Measurements from ENCODE around the gene GBX1.

- TF ChIP-seq POLR2A (IDR thresholded peaks at IDR 0.05) (no peak), CTCF (IDR thresholded peaks at IDR 0.05) (peak in 1 of 3 donors; percentile 89)
Observed at GRCh38 chr7:151123822-151124464, 43.6 kb downstream of the GBX1 start.
